ENCODE measurements around the gene VWA1.

DNA sequence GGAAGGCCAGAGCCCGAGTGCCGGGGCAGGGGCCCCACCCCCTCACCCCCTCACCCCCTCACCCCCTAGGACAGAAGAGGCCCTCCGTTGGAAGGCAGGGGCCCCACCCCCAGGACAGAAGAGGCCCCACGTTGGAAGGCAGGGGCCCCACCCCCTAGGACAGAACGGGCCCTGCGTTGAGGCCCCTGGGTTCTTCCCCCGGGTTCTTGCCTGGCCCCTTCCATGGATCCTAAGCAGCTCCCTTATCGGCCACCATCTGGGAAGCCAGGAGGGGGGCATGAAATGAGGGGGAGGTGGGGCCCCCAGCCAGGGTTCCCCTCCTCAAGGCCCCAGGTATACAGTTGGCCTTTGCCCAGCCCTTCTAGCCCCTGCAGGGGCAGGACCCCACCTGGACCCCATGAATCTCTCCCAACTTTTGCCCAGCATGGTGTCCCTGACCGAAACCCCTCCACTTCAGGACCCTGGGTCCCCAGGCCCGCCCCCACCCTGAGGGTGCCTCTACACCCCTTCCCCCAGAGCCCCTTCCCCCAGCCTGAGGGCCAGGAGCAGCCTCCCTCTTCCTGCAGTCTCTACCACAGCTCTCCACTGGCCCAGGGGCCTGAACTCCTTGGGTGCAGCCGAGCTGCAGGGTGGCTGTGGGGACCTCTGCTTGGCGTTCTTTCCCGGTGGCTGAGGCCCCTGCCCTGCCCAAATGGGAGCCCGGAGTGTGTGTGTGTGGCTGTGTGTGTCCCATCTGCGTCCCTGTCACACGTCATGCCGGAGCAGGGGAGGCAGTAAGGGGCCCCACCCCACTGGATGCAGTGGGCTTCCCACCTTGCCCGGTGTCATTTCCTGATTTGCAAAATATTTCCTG, 4.3 kb upstream of the VWA1 start:
- TF ChIP-seq CTCF (optimal IDR thresholded peaks at IDR 0.05 in 1 of 3, IDR thresholded peaks at IDR 0.05 in 1 of 3, conservative IDR thresholded peaks at IDR 0.05 in 1 of 3; ENCODE audit: extremely low read depth in 1 of 3, insufficient read depth in 2 of 3, low read length in 3 of 3) (no peak), EZH2 (IDR thresholded peaks at IDR 0.05; ENCODE audit: low read length) (no peak)
